GM15510 (cell line): ENCODE results near the gene RNF152.

ENCODE experiments used
- POLR2A ChIP-seq: IDR thresholded peaks from 3 replicates; pipeline ENCODE4 v1.6.1; 2011; ENCODE audit warnings: borderline replicate concordance; ENCODE audit not compliant: insufficient read length; ENCODE audit errors: extremely low read depth

The RNF152 gene

GRCh38 chr18:61883547-61883946 lies 9.3 kb downstream of the RNF152 start:
- no peak for TF ChIP-seq POLR2A

DNA sequence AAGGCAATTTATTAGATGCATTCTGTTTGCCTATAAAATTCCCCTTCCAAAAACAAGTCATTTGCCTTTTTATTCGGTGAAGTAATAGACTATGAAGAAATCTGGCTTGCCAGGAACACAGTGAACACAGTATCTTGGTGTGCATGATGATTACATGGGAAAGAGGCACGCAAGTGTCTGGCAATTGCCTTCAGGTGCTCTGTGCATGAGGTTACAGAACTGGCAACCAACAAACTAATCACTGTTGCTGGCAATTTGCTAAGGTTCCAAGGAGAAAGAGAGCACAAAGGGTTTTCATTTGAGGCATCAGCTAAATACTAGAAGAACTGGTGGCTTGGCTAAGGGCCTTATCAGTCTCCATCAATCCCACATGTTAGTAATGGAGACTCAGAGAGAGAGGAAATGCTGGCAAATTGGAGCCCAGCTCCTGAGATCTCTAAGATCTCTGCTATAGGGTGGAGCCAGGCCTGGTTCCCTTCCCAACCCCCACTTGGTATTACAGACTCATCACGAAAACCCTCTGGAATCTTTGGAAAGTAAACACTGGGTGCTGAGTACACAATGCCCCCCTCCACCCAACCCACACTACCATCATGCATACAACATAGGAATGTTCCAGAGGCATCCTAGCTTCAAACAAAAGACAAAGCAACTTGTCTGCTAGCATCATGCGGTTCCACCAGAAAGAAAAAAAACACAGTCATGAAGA lies 10.4 kb downstream of the RNF152 start:
- no peak for TF ChIP-seq POLR2A

GRCh38 chr18:61876899-61877298 lies 15.9 kb downstream of the RNF152 start:
- TF ChIP-seq POLR2A: no peak

DNA sequence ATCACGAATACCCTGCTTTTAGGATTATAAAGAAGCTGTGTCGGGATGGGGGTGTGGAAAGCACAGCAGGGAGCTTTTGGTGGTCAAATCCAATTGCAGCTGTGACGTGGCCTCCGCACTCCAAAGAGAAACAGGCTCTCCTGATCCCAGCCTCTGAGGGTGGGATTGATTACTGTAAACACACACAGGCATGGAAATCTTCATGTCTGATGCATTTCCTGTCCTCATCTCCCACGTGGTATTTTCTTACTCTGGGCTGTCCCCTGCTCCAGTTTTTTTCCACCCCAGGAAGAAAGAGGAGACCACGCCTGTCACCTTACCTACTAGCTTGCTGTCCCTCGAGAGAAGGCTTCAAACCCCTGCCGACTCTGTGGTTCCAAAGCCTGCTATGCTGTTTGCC lies 22.7 kb downstream of the RNF152 start:
- no peak for TF ChIP-seq POLR2A

GRCh38 chr18:61869636-61870035 lies 23.2 kb downstream of the RNF152 start:
- no peak for TF ChIP-seq POLR2A

DNA sequence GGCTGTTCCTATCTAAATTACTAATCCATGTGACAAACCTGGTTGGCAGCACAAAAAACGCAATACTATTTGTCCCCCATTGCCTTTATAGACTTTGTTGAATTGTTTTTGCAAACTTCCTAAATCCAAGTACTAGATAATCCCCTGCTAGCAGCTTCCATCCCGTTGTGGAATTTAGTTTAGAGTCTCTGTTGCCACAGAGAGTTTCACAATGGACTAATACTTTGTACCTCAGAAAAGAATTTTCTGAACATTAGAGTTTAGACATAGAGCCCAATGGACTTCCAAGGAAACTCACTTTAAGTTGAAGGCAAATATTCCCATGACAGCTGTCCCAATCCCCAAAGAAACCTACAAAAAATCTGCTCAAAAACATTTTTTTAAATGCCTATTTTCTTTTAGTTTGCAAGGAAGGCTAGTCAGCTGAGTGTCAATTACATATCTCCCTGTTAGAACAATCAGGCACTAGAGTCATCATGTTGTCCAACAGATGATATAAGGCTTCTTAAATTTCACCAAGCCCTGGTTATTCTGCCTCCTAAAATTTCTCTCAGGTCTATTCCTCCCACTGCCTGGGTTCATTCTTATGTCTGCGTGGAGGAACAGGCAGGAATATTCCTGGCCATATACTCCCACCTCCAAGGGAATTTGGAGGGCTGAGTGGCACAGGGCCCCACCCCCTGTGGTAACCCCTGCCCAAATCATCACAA lies 27.2 kb downstream of the RNF152 start:
- no peak for TF ChIP-seq POLR2A

DNA sequence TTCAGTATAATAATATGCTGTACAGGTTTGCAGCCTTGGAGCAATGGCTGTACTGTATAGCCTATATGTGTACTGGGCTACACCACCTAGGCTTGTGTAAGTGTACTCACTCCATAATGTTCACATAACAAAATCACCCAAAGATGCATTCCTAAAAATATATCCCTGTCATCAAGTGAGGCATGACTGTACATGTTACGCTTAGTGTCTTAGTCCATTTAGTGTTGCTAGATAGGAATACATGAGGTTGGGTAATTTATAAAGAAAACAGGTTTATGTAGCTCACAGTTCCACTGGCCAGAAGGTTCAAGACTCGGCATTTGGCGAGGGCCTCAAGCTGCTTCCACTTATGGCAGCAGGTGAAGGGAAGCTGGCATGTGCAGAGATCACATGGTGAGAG lies 31.4 kb downstream of the RNF152 start:
- TF ChIP-seq POLR2A: no peak

DNA sequence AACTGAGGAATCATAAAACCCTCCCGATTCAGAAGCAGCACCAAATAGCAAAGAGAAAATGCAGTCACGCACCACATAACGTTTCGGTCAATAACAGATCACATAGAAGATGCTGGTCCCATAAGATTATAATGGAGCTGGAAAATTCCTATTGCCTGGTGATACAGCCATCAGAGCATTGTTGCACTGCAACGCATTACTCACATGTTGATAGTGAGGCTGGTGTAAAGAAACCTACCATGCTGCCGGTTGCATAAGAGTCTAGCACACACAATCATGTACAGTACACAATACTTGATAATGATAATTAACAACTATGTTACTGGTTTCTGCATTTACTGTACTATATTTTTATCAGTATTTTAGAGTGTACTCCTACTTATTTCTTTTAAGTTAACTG lies 32.5 kb downstream of the RNF152 start:
- TF ChIP-seq POLR2A: no peak

DNA sequence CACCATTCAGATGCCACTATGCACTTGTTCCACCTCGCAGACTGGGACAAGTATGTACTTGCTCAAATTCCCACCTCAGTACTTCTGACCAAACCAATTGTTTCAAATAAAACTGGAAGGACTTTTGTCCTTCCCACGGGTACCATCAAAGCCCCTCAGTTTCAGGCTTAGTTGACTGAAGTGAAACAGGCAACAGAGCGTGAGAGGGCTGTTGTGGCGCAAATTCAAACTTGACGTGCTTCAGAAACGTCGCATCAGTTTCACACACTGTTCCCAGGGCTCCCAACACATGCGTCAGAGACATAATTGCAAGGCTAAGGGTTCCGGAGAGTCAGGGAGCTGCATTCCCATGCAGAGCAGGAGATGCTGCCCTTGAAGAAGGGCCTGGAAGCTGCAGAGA lies 33.7 kb downstream of the RNF152 start:
- TF ChIP-seq POLR2A: no peak

GRCh38 chr18:61856678-61857077 lies 36.1 kb downstream of the RNF152 start:
- no peak for TF ChIP-seq POLR2A

DNA sequence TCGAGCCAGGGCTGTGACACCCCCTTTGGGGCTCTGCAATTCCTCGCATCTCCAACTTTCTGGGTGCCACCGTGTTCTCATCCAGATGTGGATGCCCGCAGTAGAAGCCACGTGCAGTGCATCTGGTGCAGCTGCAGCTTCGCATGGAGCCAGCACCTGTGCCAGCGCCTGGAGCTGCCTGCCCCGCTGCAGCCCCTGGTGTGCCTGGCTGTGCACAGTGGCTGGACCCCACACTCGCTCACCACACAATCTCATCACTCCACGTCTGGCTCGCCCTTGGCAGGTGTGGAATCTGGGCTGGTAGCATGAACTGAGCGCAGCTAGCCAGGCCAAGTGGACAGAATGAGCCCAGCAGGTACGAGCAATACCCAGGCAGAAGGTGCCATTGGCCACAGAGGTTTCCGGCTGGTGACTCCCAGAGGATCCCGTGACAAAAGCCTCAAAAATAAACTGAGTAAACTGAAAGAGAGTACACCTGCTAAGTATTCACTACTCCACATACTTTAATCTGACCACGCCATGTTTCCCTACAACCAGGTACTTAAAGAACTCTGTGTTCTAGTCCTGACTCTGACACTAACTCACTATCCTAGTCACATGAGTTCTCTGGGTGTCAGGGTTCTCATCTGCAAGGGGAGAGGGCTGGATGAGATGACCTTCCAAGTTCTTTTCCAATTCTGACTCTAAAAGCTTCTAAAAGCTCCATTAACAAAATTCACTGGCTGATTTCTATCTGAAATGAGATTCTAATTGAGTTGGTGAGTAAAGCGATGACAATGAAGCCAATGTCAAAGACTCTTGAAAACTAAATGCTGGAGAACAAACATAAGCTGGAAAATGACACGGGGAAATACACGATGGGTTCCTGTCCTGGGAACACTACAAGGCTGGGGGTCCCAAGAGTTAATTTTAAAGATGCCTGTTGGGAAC lies 37.1 kb downstream of the RNF152 start:
- TF ChIP-seq POLR2A: no peak

DNA sequence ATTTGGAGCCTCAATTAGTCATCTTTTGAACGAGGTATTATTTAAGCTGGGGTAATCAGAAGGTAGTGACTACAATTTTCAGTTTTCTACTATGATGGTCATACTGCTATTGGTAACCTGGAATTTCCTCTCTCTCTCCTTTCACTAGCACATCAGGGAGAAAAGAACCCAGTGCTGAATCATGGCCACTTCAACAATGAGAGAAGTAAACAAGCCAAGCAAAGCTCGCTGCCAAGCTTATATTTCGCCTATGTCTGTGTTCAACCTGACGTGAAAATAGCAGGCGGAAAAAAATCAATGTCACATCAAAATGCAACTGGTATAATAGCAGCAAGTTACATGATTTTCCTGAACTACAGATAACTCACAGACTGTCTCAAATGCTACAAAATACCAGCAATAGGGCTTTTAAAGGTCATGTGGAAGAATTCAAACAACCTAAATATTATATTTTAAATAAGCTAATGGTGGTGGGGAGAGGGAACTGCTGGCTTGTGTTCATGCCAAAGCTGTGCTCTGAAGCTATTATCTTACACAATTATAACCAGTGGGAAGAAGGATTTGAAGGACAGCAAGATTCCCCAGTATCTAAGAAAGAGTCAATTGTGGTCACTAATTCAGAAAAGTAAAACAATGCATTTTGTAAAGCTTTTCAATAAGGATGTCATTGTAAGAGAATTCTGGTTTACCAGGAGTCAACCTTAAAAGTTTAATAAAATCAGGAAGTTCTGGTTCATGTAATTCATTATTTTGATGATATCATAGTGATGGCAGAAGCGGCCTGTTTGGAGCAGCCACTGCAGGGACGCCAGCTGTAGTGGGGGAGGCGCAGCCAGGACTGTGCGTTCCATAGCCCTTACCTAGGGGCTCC lies 38.0 kb downstream of the RNF152 start:
- TF ChIP-seq POLR2A: no peak

DNA sequence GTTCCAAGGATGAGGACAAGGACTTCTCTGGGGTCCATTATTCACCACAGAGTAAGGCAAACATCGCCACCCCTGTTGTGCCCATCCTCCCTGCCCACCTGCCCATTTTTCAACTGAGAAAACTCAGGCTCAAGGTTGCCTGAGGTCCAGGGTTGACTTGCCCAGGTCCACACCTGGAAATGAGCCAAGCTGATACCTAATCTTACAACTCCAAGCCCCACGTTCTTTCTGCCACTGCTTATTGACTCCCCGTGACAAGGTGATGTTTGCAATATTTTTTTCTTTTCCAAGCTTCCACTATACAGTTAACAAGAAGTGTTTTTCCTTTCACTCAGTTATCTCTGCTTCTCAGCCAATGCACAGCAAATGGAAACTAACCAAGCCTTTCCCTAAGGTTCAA lies 39.0 kb downstream of the RNF152 start:
- no peak for TF ChIP-seq POLR2A

DNA sequence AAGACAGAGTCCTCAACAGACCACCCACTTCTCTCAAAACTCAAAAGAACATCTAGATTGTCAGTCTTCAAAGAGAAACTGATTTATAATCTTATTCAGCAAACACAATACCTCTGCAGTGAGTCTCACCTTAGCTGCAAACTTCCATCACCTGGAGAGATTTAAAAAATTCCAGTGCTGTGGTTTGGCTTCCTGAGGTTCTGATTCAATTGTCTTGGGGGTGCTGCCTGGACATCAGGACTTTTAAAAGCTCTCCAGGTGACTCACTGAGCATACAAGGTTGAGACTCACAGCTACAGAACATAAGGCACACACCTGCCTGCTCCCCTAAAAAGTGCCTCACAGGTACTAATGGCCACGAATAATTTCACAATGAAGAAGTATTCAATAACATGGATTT lies 40.3 kb downstream of the RNF152 start:
- TF ChIP-seq POLR2A: no peak
